ENCODE measurements around the gene ZNF800. TPM values are rescaled to one million over a fixed set of nuclear protein-coding genes. Genes with fewer than 3 reads are reported as not detected.
"Not testable (repeated sequence)": the region's sequence is repeated elsewhere in the genome, so short reads cannot be mapped to it uniquely, and the experiment has no call there.

The ZNF800 gene
- total RNA-seq, 2 donors from 2014 or later: 29.8 to 33.9 TPM

DNA sequence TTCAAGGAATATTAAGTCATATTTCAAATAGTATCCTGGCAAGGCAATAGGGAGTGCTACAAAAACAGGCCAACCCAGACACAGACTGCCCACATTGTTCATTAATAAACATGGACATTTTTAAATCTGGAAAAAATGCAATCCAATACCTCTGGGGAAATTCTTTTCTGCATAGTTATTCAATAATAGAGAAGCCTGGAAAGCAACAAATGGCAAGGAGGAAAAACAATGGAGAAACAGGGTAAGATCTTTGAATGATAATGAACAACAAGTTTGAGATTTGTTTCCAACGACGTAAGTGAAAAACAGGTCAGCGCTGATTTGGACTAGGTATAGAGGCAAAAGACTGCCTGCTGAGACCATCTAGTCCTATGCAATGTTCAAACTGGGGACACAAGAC lies 44.7 kb upstream of the ZNF800 start:
- no peak for TF ChIP-seq POLR2A (IDR thresholded peaks at IDR 0.05)
- TF ChIP-seq, protein P1, sequence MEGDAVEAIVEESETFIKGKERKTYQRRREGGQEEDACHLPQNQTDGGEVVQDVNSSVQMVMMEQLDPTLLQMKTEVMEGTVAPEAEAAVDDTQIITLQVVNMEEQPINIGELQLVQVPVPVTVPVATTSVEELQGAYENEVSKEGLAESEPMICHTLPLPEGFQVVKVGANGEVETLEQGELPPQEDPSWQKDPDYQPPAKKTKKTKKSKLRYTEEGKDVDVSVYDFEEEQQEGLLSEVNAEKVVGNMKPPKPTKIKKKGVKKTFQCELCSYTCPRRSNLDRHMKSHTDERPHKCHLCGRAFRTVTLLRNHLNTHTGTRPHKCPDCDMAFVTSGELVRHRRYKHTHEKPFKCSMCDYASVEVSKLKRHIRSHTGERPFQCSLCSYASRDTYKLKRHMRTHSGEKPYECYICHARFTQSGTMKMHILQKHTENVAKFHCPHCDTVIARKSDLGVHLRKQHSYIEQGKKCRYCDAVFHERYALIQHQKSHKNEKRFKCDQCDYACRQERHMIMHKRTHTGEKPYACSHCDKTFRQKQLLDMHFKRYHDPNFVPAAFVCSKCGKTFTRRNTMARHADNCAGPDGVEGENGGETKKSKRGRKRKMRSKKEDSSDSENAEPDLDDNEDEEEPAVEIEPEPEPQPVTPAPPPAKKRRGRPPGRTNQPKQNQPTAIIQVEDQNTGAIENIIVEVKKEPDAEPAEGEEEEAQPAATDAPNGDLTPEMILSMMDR (IDR thresholded peaks at IDR 0.05): no peak
- TF ChIP-seq POLR2AphosphoS5 (IDR thresholded peaks at IDR 0.05): no peak
- H3K27ac ChIP-seq: no peak overlapping the region
- WGBS: 67% methylated on average over 3 of the region's 3 CpGs
- H3K4me3 ChIP-seq: no peak overlapping the region
- no peaks in the 10 kb centered on the region for H3K9me3 ChIP-seq
- no peaks in the 10 kb centered on the region for H3K4me1 ChIP-seq (replicated peaks)
- H3K27me3 ChIP-seq (replicated peaks; ENCODE audit: insufficient read depth): no peaks in the 10 kb centered on the region
- H3K36me3 ChIP-seq: no peaks in the 10 kb centered on the region
- DNase-seq (ENCODE audit: low spot score): no peak
- intact Hi-C loops (cut with DNase I): no loop called here

DNA sequence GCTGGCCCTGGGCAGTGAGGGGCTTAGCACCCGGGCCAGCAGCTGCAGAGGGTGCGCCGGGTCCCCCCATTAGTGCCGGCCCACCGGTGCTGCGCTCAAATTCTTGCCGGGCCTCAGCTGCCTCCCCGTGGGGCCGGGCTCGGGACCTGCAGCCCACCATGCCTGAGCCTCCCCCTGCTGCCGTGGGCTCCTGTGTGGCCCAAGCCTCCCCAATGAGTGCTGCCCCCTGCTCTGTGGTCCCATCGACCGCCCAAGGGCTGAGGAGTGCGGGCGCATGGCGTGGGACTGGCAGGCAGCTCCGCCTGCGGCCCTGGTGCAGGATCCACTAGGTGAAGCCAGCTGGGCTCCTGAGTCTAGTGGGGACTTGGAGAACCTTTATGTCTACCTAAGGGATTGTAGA lies 36.8 kb upstream of the ZNF800 start:
- H3K27me3 ChIP-seq (replicated peaks; ENCODE audit: insufficient read depth); H3K36me3 ChIP-seq; H3K4me1 ChIP-seq (replicated peaks); H3K27ac ChIP-seq; H3K9me3 ChIP-seq; DNase-seq (ENCODE audit: low spot score); intact Hi-C loops (cut with DNase I); H3K4me3 ChIP-seq: not testable (repeated sequence)
- WGBS: 93% methylated on average over 13 of the region's 18 CpGs

DNA sequence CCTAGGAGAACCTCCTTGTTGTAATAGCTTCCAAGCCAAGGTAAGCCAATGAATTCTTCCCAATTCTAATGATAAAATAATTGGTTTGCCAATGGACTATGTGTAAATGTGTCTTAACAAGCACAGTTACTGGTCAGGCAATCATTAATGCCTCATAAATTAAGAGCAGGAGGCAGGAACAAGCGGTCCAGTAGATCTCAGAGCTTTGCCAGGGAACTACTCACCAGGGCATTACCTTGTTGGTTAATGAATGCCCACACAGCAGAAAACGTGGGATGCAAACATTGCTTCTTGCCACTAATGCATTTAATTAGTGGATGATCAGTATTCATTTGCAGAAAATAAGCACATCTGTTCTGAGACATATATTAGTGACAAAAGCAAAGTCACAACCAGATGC lies 26.7 kb upstream of the ZNF800 start:
- no peaks in the 10 kb centered on the region for H3K9me3 ChIP-seq
- no peaks in the 10 kb centered on the region for H3K4me1 ChIP-seq (replicated peaks)
- H3K4me3 ChIP-seq: no peak overlapping the region
- no peak for DNase-seq (ENCODE audit: low spot score)
- H3K36me3 ChIP-seq: no peaks in the 10 kb centered on the region
- WGBS: 67% methylated on average over 2 of the region's 2 CpGs
- intact Hi-C loops (cut with DNase I): no loop called here
- no peaks in the 10 kb centered on the region for H3K27me3 ChIP-seq (replicated peaks; ENCODE audit: insufficient read depth)
- H3K27ac ChIP-seq: no peak overlapping the region
- TF ChIP-seq, protein P1 (IDR thresholded peaks at IDR 0.05): no peak
- no peak for TF ChIP-seq POLR2A (IDR thresholded peaks at IDR 0.05)
- no peak for TF ChIP-seq POLR2AphosphoS5 (IDR thresholded peaks at IDR 0.05)

DNA sequence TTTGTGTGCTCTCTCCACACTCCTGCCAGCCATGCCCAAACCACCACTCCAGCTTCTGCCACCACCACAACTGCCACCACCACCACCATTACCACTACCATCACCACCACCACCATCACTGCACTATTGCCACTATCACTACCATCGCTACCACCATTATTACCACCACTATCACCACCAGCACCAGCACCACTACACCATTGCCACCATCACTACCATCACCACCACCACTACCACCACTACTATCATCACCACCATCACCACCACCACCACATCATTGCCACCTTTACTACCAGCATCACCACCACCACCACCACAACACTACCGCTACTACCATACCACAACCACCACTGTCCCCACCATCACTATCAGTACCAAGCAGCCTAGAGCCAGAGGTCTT lies 26.0 kb upstream of the ZNF800 start:
- H3K27ac ChIP-seq: no peak overlapping the region
- no peak overlapping the region for H3K4me3 ChIP-seq
- no peak for DNase-seq (ENCODE audit: low spot score)
- intact Hi-C loops (cut with DNase I): no loop called here
- no peaks in the 10 kb centered on the region for H3K4me1 ChIP-seq (replicated peaks)
- no peaks in the 10 kb centered on the region for H3K27me3 ChIP-seq (replicated peaks; ENCODE audit: insufficient read depth)
- TF ChIP-seq, protein P1 (IDR thresholded peaks at IDR 0.05): no peak
- TF ChIP-seq POLR2A (IDR thresholded peaks at IDR 0.05) (no peak), POLR2AphosphoS5 (IDR thresholded peaks at IDR 0.05) (no peak)
- H3K36me3 ChIP-seq: no peaks in the 10 kb centered on the region
- 70% methylated on average over 2 of the region's 2 CpGs for WGBS
- H3K9me3 ChIP-seq: no peaks in the 10 kb centered on the region

DNA sequence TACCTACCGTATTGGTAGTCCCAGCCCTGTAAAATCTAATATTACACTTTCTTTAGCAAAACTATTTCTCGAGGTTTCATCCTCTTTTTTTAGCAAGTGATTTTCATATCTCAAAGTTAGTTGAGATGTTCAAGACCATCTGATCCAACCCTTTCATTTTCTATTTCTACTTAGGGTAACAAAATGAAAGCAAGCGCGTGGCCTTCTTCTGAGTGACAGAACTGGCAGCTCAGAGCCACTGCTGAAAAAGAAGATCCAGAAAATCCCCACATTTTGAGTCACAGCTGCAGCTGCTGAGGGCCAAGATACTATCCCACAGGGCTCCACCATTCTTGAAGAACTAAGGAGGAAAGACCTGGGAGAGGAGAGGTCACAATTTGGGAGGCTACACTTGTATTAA lies 24.8 kb upstream of the ZNF800 start:
- TF ChIP-seq POLR2A (IDR thresholded peaks at IDR 0.05) (no peak), POLR2AphosphoS5 (IDR thresholded peaks at IDR 0.05) (no peak)
- TF ChIP-seq, protein P1 (IDR thresholded peaks at IDR 0.05): no peak
- no peak for DNase-seq (ENCODE audit: low spot score)
- 92% methylated on average over 4 of the region's 4 CpGs for WGBS
- Histone ChIP-seq H3K4me1 (replicated peaks) (no peaks in the 10 kb centered on the region), H3K9me3 (no peaks in the 10 kb centered on the region), H3K27me3 (replicated peaks; ENCODE audit: insufficient read depth) (no peaks in the 10 kb centered on the region), H3K27ac (no peak overlapping the region), H3K36me3 (no peaks in the 10 kb centered on the region), H3K4me3 (no peak overlapping the region)
- intact Hi-C loops (cut with DNase I): no loop called here
